HUES6 (cell line): ENCODE measurements around the gene ERCC6.

Experiments
- H3K27ac ChIP-seq: 2 replicates; pipeline ENCODE4 v1.7.0; 2013; ENCODE audit warnings: low read depth, mild to moderate bottlenecking, low read length, inconsistent platforms
- H3K27me3 ChIP-seq: 2 replicates; pipeline ENCODE4 v1.6.1; 2013; ENCODE audit warnings: low read length; ENCODE audit not compliant: control insufficient read depth, insufficient read depth
- H3K36me3 ChIP-seq: 2 replicates; pipeline ENCODE4 v1.6.1; 2013; ENCODE audit warnings: low read length; ENCODE audit not compliant: control insufficient read depth, insufficient read depth
- H3K4me1 ChIP-seq: 2 replicates; pipeline ENCODE4 v1.6.1; 2013; ENCODE audit warnings: low read length; ENCODE audit not compliant: control insufficient read depth, insufficient read depth
- H3K4me3 ChIP-seq: 2 replicates; pipeline ENCODE4 v1.5.1; 2013; ENCODE audit warnings: low read depth, low read length
- H3K9ac ChIP-seq: one replicate; pipeline ENCODE4 v1.6.1; 2013; ENCODE audit warnings: mild to moderate bottlenecking, low read length
- H3K9me3 ChIP-seq: 2 replicates; pipeline ENCODE4 v1.6.1; 2013; ENCODE audit warnings: low read depth, low read length; ENCODE audit not compliant: control insufficient read depth, insufficient read depth

Gene ERCC6

DNA sequence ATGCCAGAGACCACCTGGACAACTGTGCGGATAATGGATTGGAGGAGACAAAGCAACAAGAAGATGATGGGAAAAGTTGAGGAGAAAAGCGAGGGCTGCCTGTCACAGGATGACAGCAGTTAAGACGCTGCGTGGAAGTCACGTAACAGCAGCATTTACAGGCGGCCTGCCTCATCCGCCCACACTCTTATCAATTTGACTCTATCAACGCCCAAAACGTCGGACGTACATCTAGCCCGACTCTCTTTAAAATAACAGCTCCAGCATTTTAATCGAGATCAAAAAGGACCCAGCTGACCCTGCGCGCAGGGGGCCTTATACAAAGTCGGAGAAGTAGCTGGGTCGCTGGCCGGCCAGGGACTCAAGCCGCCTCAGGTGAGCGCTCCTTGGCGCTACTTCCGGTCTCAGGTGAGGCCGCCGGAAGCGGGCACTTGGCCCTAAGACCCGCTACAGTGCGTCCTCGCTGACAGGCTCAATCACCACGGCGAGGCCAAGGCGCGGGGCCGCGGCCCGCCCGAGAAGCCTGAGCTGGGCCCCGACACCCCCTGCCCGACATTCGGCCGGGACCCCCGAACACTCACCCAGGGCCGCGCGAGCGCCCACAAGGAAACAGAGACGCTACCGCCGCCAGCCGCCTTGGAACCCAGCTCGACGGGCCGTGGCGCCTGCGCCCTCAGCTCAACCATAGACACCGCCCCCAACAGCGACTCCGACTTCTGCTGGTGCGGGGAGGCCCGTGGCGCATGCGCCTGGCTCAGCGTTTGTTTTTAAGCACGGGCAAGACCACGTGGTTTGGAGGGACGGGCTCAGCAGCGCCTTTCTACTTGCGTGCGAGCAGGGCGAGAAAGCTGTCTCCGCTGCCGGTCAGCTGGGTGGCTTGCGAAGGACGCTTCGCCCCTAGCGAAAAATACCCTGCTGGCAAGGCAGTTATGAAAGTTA, at the start of gene ERCC6:
Gene ERCC6, minus strand, starts transcription at position 741 of the 939 bp plus-strand sequence.
- peaks cover 12% of the 10 kb centered on the region for H3K4me1 ChIP-seq
- peak within 1 kb of the TSS; percentile 65 for H3K4me3 ChIP-seq
- no peak within 1 kb of the TSS for H3K27ac ChIP-seq
- peaks cover 27% of the 10 kb centered on the region for H3K27me3 ChIP-seq
- H3K36me3 ChIP-seq: no peaks in the 10 kb centered on the region
- no peaks in the 10 kb centered on the region for H3K9me3 ChIP-seq
- peak within 1 kb of the TSS; percentile 39 for H3K9ac ChIP-seq

DNA sequence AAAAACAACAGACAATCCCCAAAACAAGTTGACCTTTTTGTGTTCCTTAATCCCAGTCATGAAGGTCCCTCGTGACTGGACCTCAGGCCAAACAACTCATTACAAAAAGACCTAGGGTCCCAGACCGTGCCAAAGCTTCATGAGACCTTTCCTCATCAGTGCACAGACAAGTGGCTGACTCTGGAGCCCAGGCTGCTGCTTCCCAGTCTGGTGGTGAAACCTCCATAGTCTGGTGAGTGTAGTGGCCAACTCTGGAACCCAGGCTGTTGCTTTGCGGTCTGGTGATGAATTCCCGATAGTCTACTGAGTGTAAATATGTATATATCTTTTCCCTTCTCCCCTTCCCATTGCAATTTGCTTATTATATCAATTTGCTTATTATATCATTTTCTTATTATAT, 49.1 kb upstream of the ERCC6 start:
- Histone ChIP-seq H3K36me3 (no peaks in the 10 kb centered on the region), H3K27ac (no peak overlapping the region), H3K4me3 (no peak overlapping the region), H3K9ac (no peak overlapping the region), H3K27me3 (no peaks in the 10 kb centered on the region), H3K9me3 (no peaks in the 10 kb centered on the region), H3K4me1 (no peaks in the 10 kb centered on the region)

DNA sequence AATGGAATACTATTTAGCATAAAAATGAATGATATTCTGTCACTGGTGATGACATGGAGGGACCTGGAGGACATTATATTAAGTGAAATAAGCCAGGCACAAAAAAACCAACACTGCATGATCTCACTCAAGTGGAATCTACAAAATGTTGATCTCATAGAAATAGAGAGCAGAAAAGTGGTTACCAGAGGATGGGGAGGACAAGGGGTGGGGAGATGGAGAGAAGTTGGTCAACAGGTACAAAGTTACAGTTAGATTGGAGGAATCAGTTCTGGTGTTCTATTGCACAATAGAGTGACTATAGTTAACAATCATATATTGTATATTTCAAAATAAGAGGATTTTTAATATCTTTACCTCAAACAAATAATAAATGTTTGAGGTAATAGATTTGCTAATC, 46.5 kb upstream of the ERCC6 start:
- H3K9me3 ChIP-seq: no peaks in the 10 kb centered on the region
- no peaks in the 10 kb centered on the region for H3K27me3 ChIP-seq
- H3K27ac ChIP-seq: no peak overlapping the region
- H3K36me3 ChIP-seq: no peaks in the 10 kb centered on the region
- no peaks in the 10 kb centered on the region for H3K4me1 ChIP-seq
- no peak overlapping the region for H3K4me3 ChIP-seq
- H3K9ac ChIP-seq: no peak overlapping the region

GRCh38 chr10:49579621-49580020, 40.7 kb upstream of the ERCC6 start:
- no peaks in the 10 kb centered on the region for H3K36me3 ChIP-seq
- H3K27ac ChIP-seq: no peak overlapping the region
- no peaks in the 10 kb centered on the region for H3K4me1 ChIP-seq
- H3K9me3 ChIP-seq: no peaks in the 10 kb centered on the region
- no peak overlapping the region for H3K4me3 ChIP-seq
- no peaks in the 10 kb centered on the region for H3K27me3 ChIP-seq
- no peak overlapping the region for H3K9ac ChIP-seq

DNA sequence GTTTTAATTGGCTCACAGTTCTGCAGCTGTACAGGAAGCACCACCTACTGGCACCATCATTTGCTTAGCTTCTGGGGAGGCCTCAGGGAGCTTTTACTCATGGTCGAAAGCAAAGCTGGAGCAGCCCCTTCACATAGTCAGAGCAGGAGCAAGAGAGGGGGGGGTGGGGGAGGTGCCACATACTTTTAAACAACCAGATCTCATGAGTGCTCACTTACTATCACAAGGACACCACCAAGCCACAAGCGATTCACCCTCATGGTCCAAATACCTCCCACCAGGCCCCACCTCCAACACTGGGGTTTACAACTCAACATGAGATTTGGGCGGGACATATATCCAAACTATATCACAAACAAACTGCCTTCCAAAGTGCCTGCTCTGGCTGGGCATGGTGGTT, 39.5 kb upstream of the ERCC6 start:
- H3K27ac ChIP-seq: no peak overlapping the region
- no peaks in the 10 kb centered on the region for H3K36me3 ChIP-seq
- no peaks in the 10 kb centered on the region for H3K27me3 ChIP-seq
- H3K4me3 ChIP-seq: no peak overlapping the region
- H3K9ac ChIP-seq: no peak overlapping the region
- no peaks in the 10 kb centered on the region for H3K4me1 ChIP-seq
- H3K9me3 ChIP-seq: no peaks in the 10 kb centered on the region

DNA sequence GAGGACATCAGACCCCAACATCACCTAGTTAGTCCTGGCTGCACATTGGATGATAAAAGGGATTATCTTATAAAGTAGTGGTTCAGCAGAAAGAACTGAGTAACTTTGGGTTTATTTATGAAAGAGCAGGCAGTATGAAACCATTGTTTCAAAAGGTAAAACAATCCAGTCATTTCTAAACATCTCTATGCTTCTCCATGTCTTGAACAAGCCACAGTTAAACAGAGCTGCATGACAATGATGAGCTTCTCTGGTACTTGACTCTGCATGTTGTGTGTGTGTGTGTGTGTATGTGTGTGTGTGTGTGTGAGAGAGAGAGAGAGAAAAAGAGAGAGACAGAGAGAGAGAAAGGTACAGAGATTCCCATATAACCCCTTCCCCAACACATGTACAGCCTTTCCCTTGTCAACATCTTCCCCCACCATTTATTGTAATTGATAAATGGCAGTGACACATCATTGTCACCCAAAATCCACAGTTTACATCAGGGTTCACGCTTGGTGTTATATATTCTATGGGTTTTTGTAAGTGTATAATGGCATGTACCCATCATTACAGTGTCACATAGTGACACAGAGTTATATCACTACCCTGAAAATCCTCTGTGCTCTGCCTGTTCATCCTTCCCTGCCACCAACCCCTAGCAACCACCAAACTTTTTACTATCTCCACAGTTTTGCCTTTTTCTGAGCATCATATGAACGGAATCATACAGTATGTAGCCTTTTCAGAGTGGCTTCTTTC, 38.4 kb upstream of the ERCC6 start:
- no peak overlapping the region for H3K27ac ChIP-seq
- no peaks in the 10 kb centered on the region for H3K36me3 ChIP-seq
- no peaks in the 10 kb centered on the region for H3K27me3 ChIP-seq
- H3K9ac ChIP-seq: no peak overlapping the region
- H3K4me1 ChIP-seq: no peaks in the 10 kb centered on the region
- H3K4me3 ChIP-seq: no peak overlapping the region
- no peaks in the 10 kb centered on the region for H3K9me3 ChIP-seq

DNA sequence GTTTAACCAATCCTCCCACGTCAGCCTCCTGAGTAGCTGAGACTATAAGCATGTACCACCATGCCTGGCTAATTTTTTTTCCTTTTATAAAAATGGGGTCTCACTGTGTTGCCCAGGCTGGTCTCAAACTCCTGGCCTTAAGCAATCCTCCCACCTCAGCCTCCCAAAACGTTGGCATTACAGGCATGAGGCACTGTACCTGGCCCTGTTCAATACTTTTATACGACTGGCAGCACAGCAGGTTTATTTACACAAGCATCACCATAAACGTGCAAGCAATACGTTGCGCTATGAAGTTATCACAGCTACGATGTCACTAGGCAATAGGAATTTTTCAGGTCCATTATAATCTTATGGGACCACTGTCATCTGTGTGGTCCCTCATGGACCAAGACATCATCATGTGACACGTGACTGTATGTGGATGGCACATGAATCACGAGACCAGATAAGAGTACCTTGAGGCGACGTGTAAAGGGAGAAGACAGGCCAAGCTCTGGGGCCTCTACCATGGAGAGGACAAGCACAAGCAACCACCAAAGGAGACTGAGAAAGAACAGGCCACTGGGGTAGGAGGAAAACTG, 36.7 kb upstream of the ERCC6 start:
- no peaks in the 10 kb centered on the region for H3K4me1 ChIP-seq
- no peak overlapping the region for H3K4me3 ChIP-seq
- H3K9me3 ChIP-seq: no peaks in the 10 kb centered on the region
- no peaks in the 10 kb centered on the region for H3K27me3 ChIP-seq
- H3K36me3 ChIP-seq: no peaks in the 10 kb centered on the region
- H3K9ac ChIP-seq: no peak overlapping the region
- no peak overlapping the region for H3K27ac ChIP-seq

- Histone ChIP-seq H3K36me3 (no peaks in the 10 kb centered on the region), H3K9me3 (peaks cover 15% of the 10 kb centered on the region; the same call in 1 of the 2 replicates), H3K4me1 (no peaks in the 10 kb centered on the region), H3K27ac (no peak overlapping the region), H3K4me3 (no peak overlapping the region), H3K9ac (no peak overlapping the region), H3K27me3 (no peaks in the 10 kb centered on the region)
These were observed 33.7 kb upstream of the ERCC6 start for GRCh38 chr10:49572594-49573114.

GRCh38 chr10:49571388-49571787, 32.5 kb upstream of the ERCC6 start:
- H3K27me3 ChIP-seq: no peaks in the 10 kb centered on the region
- H3K36me3 ChIP-seq: no peaks in the 10 kb centered on the region
- H3K4me1 ChIP-seq: no peaks in the 10 kb centered on the region
- peaks cover 15% of the 10 kb centered on the region; the same call in 1 of the 2 replicates for H3K9me3 ChIP-seq
- H3K4me3 ChIP-seq: no peak overlapping the region
- no peak overlapping the region for H3K9ac ChIP-seq
- no peak overlapping the region for H3K27ac ChIP-seq

DNA sequence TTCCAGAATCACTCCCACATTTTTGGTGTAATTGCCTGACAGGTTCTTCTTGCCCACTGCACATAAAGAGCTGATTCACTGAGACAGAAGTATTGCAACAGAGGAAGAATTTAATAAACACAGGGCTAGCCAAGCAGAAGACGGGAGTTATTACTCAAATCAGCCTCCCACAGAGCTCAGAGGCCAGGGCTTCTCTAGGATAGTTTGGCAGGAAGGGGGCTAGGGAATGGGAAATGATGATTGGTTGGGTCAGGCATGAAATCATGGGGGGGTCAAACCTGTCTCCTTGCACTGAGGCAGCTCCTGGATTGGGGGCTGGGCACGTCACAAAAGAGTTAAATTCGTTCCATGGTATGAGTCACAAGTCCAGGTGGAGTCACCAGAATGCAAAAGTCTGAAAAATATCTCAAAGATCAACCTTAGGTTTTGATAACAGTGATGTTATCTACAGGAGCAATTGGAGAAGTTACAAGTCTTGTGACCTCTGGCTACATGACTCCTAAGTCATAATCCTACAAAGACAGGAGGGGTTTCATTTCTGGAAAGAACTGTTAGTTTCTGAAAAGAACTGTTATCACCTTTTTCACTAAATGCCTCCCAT, 30.2 kb upstream of the ERCC6 start:
- no peak overlapping the region for H3K27ac ChIP-seq
- peaks cover 15% of the 10 kb centered on the region; the same call in 1 of the 2 replicates for H3K9me3 ChIP-seq
- H3K4me3 ChIP-seq: no peak overlapping the region
- no peaks in the 10 kb centered on the region for H3K27me3 ChIP-seq
- H3K4me1 ChIP-seq: no peaks in the 10 kb centered on the region
- no peak overlapping the region for H3K9ac ChIP-seq
- H3K36me3 ChIP-seq: no peaks in the 10 kb centered on the region
